Colonic mucosa (tissue), 4 donors: ENCODE results near the gene AGAP1. TPM values are rescaled to one million over a fixed set of nuclear protein-coding genes. Genes with fewer than 3 reads are reported as not detected.

ENCODE experiments used
- DNase-seq: peaks from one replicate; pipeline ENCODE4 v3.0.0-alpha.2; 2020
- H3K27ac ChIP-seq: fragments of 200-600 bp; one replicate; pipeline ENCODE4 v1.8.0; 2021
- H3K27me3 ChIP-seq: fragments of 200-600 bp; one replicate; pipeline ENCODE4 v1.8.0; 2021
- H3K36me3 ChIP-seq: fragments of 200-600 bp; one replicate; pipeline ENCODE4 v1.8.0; 2021
- H3K4me1 ChIP-seq: fragments of 200-600 bp; one replicate; pipeline ENCODE4 v1.8.0; 2021; ENCODE audit warnings: mild to moderate bottlenecking
- H3K4me3 ChIP-seq: fragments of 200-600 bp; one replicate; pipeline ENCODE4 v1.8.0; 2021
- H3K9ac ChIP-seq, 2 donors: one replicate each; pipeline ENCODE4 v1.7.0; 2013; ENCODE audit warnings: control low read depth in 2 of 2, low read depth in 2 of 2, low read length in 2 of 2
- H3K9me3 ChIP-seq: fragments of 200-600 bp; one replicate; pipeline ENCODE4 v1.8.0; 2021
- intact Hi-C: fragments of 100-400 bp; cut with DNase I; formaldehyde crosslinking; loops from one replicate; pipeline ENCODE4 v1.14.1; 2022
- total RNA-seq, 2 donors: library from RNA; stranded (reverse); fragmentation: NEBNext Ultra II Directional in 1 of 2; extraction: Animal tissue kit (Norgen Biotek cat#: 25700) in 1 of 2; gene quantifications; one replicate each; pipeline ENCODE4 v1.2.1, GENCODE V29; 2021
- TF ChIP-seq, protein P1 (sequence below): fragments of 200-600 bp; IDR thresholded peaks from one replicate; pipeline ENCODE4 v1.8.0; 2022; ENCODE audit warnings: antibody characterized with exemption, mild to moderate bottlenecking
- donor health status: healthy.
- donor health status: DM: no; HTN: no; CAD: no.
- donor health status: DM: no; HTN: no; CAD: no.

AGAP1 gene
- total RNA-seq, 2 donors from 2014 or later: 62.1 to 62.9 TPM

DNA sequence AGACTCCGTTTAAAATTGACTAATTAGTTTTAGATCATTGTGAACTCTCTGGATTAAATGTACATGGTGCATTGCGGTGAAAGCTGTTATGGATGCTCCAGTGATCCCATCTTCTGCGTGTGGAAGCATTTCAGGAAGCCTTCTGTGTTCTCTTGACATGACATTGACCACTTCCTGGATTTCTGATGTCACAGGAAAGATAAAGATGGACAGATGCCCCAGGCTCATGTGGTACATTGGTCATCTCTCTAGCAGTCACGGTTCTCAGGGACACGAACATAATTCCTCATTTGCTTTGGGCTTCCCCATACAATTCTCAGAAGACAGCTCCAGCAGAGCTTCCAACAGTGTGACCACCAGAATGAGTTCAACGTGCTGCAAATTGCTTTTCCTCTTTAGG is 26.9 kb downstream of the AGAP1 start:
- no peak for DNase-seq
- intact Hi-C loops: no loop called here
- H3K36me3 ChIP-seq: no peaks in the 10 kb centered on the region
- no peak overlapping the region for H3K4me3 ChIP-seq
- TF ChIP-seq, protein P1, sequence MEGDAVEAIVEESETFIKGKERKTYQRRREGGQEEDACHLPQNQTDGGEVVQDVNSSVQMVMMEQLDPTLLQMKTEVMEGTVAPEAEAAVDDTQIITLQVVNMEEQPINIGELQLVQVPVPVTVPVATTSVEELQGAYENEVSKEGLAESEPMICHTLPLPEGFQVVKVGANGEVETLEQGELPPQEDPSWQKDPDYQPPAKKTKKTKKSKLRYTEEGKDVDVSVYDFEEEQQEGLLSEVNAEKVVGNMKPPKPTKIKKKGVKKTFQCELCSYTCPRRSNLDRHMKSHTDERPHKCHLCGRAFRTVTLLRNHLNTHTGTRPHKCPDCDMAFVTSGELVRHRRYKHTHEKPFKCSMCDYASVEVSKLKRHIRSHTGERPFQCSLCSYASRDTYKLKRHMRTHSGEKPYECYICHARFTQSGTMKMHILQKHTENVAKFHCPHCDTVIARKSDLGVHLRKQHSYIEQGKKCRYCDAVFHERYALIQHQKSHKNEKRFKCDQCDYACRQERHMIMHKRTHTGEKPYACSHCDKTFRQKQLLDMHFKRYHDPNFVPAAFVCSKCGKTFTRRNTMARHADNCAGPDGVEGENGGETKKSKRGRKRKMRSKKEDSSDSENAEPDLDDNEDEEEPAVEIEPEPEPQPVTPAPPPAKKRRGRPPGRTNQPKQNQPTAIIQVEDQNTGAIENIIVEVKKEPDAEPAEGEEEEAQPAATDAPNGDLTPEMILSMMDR: no peak
- no peak overlapping the region for H3K27ac ChIP-seq
- H3K9me3 ChIP-seq: no peaks in the 10 kb centered on the region
- no peaks in the 10 kb centered on the region for H3K27me3 ChIP-seq
- no peak overlapping the region for H3K9ac ChIP-seq
- peaks cover 7% of the 10 kb centered on the region for H3K4me1 ChIP-seq

DNA sequence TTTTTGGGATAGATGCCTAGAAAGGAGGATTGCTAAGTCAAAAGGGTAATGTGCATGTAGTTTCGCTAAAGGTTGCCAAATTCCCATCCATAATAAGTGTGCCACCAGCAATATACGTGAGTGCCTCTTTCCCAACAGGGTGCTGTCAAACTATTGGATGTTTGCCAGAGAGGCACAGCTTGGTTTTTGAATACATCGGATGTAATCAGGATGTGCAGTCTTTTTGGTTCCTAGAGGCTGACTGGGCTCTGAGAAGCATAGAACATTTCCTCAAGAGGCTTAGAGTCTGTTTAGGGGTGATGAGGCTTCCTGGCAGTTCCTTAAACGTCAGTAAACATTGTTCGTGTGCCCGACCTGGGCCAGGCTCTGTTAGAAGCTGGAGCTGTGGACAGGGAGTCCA is 28.0 kb downstream of the AGAP1 start:
- peaks cover 7% of the 10 kb centered on the region for H3K4me1 ChIP-seq
- DNase-seq: no peak
- no peaks in the 10 kb centered on the region for H3K9me3 ChIP-seq
- H3K9ac ChIP-seq: no peak overlapping the region
- TF ChIP-seq, protein P1: no peak
- intact Hi-C loops: no loop called here
- H3K27ac ChIP-seq: no peak overlapping the region
- H3K4me3 ChIP-seq: no peak overlapping the region
- H3K27me3 ChIP-seq: no peaks in the 10 kb centered on the region
- no peaks in the 10 kb centered on the region for H3K36me3 ChIP-seq

DNA sequence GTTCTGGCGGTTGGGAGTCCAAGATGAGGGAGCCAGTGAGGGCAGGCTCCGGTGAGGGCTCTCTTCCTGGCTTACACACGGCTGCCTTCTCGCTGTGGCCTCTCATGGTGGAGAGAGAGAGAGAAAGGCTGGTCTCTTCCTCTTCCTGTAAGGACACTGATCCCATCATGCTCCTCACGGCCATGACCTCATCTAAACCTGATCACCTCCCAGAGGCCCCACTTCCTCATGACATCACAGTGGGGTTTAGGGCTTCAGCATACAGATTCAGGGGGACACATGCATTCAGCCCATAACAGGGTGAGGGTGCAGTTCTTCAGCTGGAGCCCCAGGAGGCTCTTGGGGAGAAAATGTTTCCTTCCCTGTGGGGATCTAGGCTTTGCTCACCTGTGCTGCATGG is 29.2 kb downstream of the AGAP1 start:
- TF ChIP-seq, protein P1: no peak
- intact Hi-C loops: no loop called here
- H3K9me3 ChIP-seq: no peaks in the 10 kb centered on the region
- no peak overlapping the region for H3K9ac ChIP-seq
- H3K27ac ChIP-seq: no peak overlapping the region
- no peak overlapping the region for H3K4me3 ChIP-seq
- no peaks in the 10 kb centered on the region for H3K27me3 ChIP-seq
- H3K4me1 ChIP-seq: peaks cover 4% of the 10 kb centered on the region
- H3K36me3 ChIP-seq: no peaks in the 10 kb centered on the region
- no peak for DNase-seq

DNA sequence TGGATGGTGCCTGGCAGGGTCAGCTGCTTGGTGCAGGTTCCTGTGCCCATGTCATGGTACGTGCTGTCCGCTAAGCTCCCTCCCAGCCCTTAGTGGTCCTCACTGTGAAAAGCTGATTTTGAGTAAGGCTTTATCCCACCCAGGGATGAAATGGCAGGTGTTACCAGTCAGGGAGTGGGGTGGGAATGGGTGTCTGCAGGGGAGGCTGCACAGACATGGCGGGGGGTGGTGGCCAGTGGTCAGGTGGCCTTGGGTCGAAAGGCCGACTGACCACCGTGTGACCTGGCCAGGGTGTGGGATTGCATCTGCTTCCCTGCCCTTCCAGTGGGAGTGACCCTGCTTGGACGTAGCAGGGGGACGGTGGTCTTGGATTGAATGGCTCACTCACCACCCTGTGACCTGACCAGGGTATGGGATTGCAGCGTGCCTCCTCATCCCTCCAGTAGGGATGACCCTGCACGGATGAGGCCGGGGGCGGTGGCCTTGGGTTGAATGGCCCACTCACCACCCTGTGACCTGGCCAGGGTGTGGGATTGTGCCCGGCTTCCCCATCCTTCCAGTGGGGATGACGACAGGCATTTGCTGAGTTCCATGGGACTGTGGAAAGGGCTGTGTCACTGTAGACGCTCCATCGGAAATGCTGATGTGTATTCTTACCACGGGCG is 29.8 kb downstream of the AGAP1 start:
- H3K36me3 ChIP-seq: no peaks in the 10 kb centered on the region
- H3K9ac ChIP-seq: no peak overlapping the region
- H3K4me1 ChIP-seq: no peaks in the 10 kb centered on the region
- intact Hi-C loops: no loop called here
- no peaks in the 10 kb centered on the region for H3K27me3 ChIP-seq
- DNase-seq: no peak
- no peak overlapping the region for H3K27ac ChIP-seq
- H3K9me3 ChIP-seq: no peaks in the 10 kb centered on the region
- no peak overlapping the region for H3K4me3 ChIP-seq
- TF ChIP-seq, protein P1: no peak

DNA sequence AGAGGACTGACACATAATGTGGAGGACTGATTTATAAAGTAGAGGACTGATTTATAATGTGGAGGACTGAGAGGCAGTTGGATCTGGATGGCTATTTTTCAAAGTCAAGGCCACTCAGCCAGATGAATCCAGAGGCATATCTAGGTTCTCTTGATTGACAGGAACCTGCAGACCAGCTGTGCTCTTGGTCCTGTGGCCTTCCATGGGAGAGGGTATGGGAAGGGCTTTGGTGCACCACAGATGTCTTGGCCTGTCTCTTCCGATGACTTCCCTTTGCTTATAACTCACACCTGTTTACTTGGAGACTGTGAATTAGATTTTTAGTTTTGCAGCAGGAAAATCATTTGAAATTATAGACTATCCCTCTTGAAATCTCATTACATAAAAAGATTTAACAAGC is 32.3 kb downstream of the AGAP1 start:
- H3K9me3 ChIP-seq: no peaks in the 10 kb centered on the region

More for the DNA sequence above, 32.3 kb downstream of the AGAP1 start:
- H3K36me3 ChIP-seq: no peaks in the 10 kb centered on the region
- H3K27me3 ChIP-seq: no peaks in the 10 kb centered on the region
- no peak overlapping the region for H3K4me3 ChIP-seq
- intact Hi-C loops: no loop called here
- DNase-seq: no peak
- no peak overlapping the region for H3K9ac ChIP-seq
- TF ChIP-seq, protein P1: no peak
- no peaks in the 10 kb centered on the region for H3K4me1 ChIP-seq
- H3K27ac ChIP-seq: no peak overlapping the region
